Brain microvascular endothelial cell (primary cell): ENCODE measurements around the gene TCERG1L.

Experiments used
- DNase-seq: peaks from one replicate; pipeline ENCODE4 v3.0.0-alpha.2; 2020
- H3K27ac ChIP-seq: fragments of 250-450 bp; sonication (Bioruptor Pico); 2 replicates; pipeline ENCODE4 v1.5.1; 2020; ENCODE audit warnings: mild to moderate bottlenecking, moderate library complexity
- H3K27me3 ChIP-seq: fragments of 250-450 bp; sonication (Bioruptor Pico); replicated peaks from 2 replicates; pipeline ENCODE4 v1.5.1; 2020; ENCODE audit warnings: mild to moderate bottlenecking
- H3K36me3 ChIP-seq: fragments of 250-450 bp; sonication (Bioruptor Pico); replicated peaks from 2 replicates; pipeline ENCODE4 v1.5.1; 2020; ENCODE audit warnings: mild to moderate bottlenecking
- H3K4me3 ChIP-seq: 2 replicates; pipeline ENCODE4 v1.5.1; 2011; ENCODE audit warnings: low read depth, mild to moderate bottlenecking, control low read depth, low read length, moderate library complexity
- in situ Hi-C: cut with HindIII; loops from 2 replicates; pipeline ENCODE4 v1.10.0; 2017; ENCODE audit warnings: low sequenced_read_pairs, low pct_ligation_motif_present
- TF ChIP-seq, protein P1 (sequence below): IDR thresholded peaks from 2 replicates; pipeline ENCODE4 v1.5.1; 2011; ENCODE audit warnings: low read depth, mild to moderate bottlenecking, moderate library complexity, low read length, control low read depth, inconsistent platforms; ENCODE audit errors: missing control alignments

The TCERG1L gene

DNA sequence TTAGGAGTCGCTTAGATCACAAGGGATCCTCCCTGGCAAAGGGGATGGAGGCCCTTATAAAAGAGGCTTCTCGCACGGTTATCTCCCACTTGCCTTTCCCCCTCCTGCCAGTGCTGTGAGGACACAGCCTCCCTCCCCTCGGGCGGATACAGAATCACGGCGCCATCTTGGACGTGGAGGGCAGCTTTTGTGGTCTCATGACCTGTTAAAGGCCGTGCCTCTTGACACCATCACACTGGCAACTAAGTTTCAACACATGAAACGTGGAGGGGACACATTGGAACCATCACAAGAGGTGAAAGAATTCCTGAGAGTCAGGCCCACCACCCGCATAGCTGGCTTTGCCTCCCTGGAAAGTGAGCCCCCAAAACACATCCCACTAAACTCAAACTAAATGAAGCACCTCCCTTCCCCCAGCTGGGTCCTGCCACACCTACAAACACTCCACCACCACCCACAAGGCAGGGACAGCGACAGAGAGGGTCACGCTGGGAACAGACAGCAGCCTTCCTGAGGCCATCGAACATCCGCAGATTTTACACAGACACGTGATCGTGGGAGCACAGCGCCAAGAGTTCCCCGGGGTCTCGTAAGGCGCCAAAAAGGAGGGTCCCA, 110.6 kb downstream of the TCERG1L start:
- no peak for DNase-seq
- TF ChIP-seq, protein P1, sequence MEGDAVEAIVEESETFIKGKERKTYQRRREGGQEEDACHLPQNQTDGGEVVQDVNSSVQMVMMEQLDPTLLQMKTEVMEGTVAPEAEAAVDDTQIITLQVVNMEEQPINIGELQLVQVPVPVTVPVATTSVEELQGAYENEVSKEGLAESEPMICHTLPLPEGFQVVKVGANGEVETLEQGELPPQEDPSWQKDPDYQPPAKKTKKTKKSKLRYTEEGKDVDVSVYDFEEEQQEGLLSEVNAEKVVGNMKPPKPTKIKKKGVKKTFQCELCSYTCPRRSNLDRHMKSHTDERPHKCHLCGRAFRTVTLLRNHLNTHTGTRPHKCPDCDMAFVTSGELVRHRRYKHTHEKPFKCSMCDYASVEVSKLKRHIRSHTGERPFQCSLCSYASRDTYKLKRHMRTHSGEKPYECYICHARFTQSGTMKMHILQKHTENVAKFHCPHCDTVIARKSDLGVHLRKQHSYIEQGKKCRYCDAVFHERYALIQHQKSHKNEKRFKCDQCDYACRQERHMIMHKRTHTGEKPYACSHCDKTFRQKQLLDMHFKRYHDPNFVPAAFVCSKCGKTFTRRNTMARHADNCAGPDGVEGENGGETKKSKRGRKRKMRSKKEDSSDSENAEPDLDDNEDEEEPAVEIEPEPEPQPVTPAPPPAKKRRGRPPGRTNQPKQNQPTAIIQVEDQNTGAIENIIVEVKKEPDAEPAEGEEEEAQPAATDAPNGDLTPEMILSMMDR, result no peak
- no peak overlapping the region for H3K27ac ChIP-seq
- in situ Hi-C loops, result no loop called here
- H3K27me3 ChIP-seq, result no peaks in the 10 kb centered on the region
- H3K36me3 ChIP-seq, result no peaks in the 10 kb centered on the region
- no peak overlapping the region for H3K4me3 ChIP-seq

DNA sequence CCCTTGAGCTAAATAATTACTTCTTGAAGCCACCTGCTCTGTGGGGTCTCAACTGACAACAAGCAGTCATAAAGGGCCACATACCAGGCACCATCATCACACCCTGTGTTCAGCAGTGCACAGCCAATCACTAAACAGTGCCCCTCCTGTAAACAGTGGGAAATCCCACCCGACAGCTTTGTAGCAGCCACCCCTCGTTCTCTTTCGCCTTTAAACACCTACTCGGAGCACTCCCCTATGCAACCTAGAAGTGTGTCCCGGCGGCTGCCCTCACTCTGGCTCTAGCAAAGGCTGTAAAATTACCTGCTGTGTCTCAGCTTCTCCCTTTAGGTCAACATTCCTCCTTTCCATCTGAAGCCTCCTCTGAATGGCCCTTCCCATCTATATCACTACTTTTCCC, 111.9 kb downstream of the TCERG1L start:
- DNase-seq, result no peak
- no peak overlapping the region for H3K4me3 ChIP-seq
- H3K27me3 ChIP-seq, result no peaks in the 10 kb centered on the region
- no peaks in the 10 kb centered on the region for H3K36me3 ChIP-seq
- TF ChIP-seq, protein P1, result no peak
- in situ Hi-C loops, result no loop called here
- H3K27ac ChIP-seq, result no peak overlapping the region

DNA sequence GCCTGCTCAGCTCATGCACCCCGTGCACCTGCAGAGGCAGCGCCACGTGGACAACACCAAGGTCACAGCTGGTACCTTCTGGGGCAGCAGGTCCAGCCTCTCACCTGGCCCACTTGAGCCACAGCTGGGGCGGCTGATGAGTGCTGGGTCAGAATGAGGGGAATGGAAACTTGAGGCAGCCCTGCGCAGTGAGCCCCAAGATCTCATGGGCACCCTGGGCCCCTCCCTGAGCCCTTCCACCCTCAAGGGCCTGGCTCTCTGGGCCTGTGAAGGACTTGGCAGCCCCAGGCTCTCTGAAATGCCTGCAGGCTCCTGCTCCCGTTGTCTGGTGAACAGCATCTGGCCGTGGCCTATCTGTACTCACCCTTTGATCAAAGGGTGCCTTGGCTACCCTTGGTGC, 112.7 kb downstream of the TCERG1L start:
- Histone ChIP-seq H3K27me3 (no peaks in the 10 kb centered on the region), H3K36me3 (no peaks in the 10 kb centered on the region), H3K27ac (no peak overlapping the region), H3K4me3 (no peak overlapping the region)
- no peak for DNase-seq
- in situ Hi-C loops, result no loop called here
- TF ChIP-seq, protein P1, result no peak

DNA sequence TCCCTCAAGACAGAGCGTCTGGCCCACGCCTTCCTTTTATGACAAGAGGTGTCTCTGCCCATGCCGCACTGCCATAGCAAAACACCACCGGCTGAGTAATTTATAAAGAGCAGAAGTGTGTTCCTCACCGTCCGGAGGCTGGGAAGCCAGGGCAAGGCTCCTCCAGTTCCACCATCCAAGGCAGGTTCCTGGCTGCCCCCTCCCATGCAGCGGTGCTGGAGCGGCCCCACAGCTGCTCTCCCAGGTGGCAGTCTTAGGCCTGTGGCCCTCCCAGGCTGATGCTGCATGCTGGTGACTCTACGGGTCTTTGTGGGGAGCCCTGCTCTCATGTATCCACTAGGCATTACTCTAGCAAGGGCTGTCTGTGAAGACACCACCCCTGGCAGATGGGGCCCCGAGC, 113.1 kb downstream of the TCERG1L start:
- Histone ChIP-seq H3K4me3 (no peak overlapping the region), H3K27ac (no peak overlapping the region), H3K27me3 (no peaks in the 10 kb centered on the region), H3K36me3 (no peaks in the 10 kb centered on the region)
- in situ Hi-C loops, result no loop called here
- TF ChIP-seq, protein P1, result no peak
- DNase-seq, result no peak

DNA sequence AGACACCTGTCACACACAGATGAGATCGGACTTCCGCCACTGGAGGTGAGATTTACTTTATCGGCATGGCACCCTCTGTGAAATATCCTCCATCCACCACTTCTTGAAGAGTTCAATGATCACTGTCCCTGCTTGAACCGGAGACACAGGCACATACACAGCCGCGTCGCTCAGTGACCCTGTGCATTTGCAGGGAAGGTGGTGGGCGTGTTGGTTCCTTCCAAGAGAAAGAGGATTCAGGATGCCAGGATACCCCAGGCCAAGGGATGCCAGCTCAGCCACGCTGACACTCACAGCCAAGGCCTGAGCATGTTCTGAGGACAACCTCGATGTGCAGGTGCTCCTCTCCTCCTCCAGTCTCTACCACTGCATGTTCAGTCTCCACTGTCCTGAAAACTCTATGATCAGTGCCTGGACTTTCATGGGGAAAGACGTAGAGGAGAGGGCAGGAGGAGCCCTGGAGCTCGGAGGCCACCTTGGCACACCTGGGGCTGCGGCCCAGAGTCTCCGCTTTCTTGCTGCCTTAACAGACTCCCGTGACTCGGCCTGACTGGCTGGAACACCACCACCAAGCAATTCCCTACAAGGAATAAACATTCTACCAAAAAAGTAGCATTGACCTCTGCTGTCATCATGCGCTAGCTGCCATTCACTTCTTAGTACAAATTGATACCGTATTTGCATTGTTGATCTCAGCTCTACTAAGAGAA, 115.2 kb downstream of the TCERG1L start:
- Histone ChIP-seq H3K36me3 (no peaks in the 10 kb centered on the region), H3K27ac (no peak overlapping the region), H3K4me3 (no peak overlapping the region), H3K27me3 (no peaks in the 10 kb centered on the region)
- TF ChIP-seq, protein P1, result no peak
- no peak for DNase-seq
- in situ Hi-C loops, result no loop called here
